ENCODE measurements around the gene ZMYM4. TPM values are rescaled to one million over a fixed set of nuclear protein-coding genes. Genes with fewer than 3 reads are reported as not detected.

ZMYM4 gene
- polyA plus RNA-seq, 2 of the 4 experiments (the other 2 are of a cell fraction), result 12.2 to 36.3 TPM

GRCh38 chr1:35350872-35351271 lies 82.4 kb downstream of the ZMYM4 start:
- no peak overlapping the region for H3K27ac ChIP-seq
- H3K4me2 ChIP-seq, result no peak overlapping the region
- CTCF ChIA-PET, result no interaction called here
- WGBS (ENCODE audit: missing lambda C conversion rate), result 83% methylated on average over 6 of the region's 6 CpGs
- DNase-seq (ENCODE audit: low read depth in 1 of 2, low spot score in 1 of 2) (no peak), ATAC-seq (no peak), FAIRE-seq (no peak)
- no peak overlapping the region for H3K4me3 ChIP-seq
- no peak for TF ChIP-seq HDAC2 (IDR thresholded peaks at IDR 0.05)
- TF ChIP-seq BCL3 (IDR thresholded peaks at IDR 0.05), result no peak
- no peak for TF ChIP-seq CBX2 (IDR thresholded peaks at IDR 0.05; ENCODE audit: borderline replicate concordance, low read depth)
- no peak for TF ChIP-seq MAX (IDR thresholded peaks at IDR 0.05)
- TF ChIP-seq CHD2 (IDR thresholded peaks at IDR 0.05; ENCODE audit: low read length, partially characterized antibody), result no peak
- TF ChIP-seq ZC3H11A (IDR thresholded peaks at IDR 0.05), result no peak
- no peak for TF ChIP-seq KDM1A (IDR thresholded peaks at IDR 0.05; ENCODE audit: low read depth)
- no peak for TF ChIP-seq MYC (IDR thresholded peaks at IDR 0.05; ENCODE audit: borderline replicate concordance, low read length)
- no peak for TF ChIP-seq ZFP36 (IDR thresholded peaks at IDR 0.05; ENCODE audit: borderline replicate concordance, partially characterized antibody)
- no peak for TF ChIP-seq REST (IDR thresholded peaks at IDR 0.05)
- 0 out of 3 replicates have a peak, but pooled peaks cover 1% of the 10 kb centered on the region for H3K4me1 ChIP-seq
- POLR2A ChIA-PET, result no interaction called here
- H3K9me3 ChIP-seq, result no peaks in the 10 kb centered on the region

- Histone ChIP-seq H3K4me2 (no peak overlapping the region), H3K27ac (no peak overlapping the region), H3K4me3 (no peak overlapping the region), H3K9me3 (no peaks in the 10 kb centered on the region), H3K4me1 (no peaks in the 10 kb centered on the region)
- no peak for ATAC-seq
- no peak for TF ChIP-seq MAX (IDR thresholded peaks at IDR 0.05)
- TF ChIP-seq ZFP36 (IDR thresholded peaks at IDR 0.05; ENCODE audit: borderline replicate concordance, partially characterized antibody), result no peak
- TF ChIP-seq ELK1 (IDR thresholded peaks at IDR 0.05; ENCODE audit: low read depth, low read length), result no peak
- TF ChIP-seq FOSL2 (IDR thresholded peaks at IDR 0.05), result no peak
- no peak for TF ChIP-seq FOSL2 (CRISPR knock-in tag; IDR thresholded peaks at IDR 0.05)
- TF ChIP-seq NR3C1 (IDR thresholded peaks at IDR 0.05), result no peak
- no peak for TF ChIP-seq ZC3H11A (IDR thresholded peaks at IDR 0.05)
- no peak for TF ChIP-seq EP300 (IDR thresholded peaks at IDR 0.05)
- no peak for TF ChIP-seq HOXA7 (CRISPR knock-in tag; IDR thresholded peaks at IDR 0.05)
- TF ChIP-seq HOXB5 (CRISPR knock-in tag; IDR thresholded peaks at IDR 0.05), result no peak
- no peak for TF ChIP-seq CTCF (IDR thresholded peaks at IDR 0.05)
- no peak for TF ChIP-seq RCOR1 (IDR thresholded peaks at IDR 0.05; ENCODE audit: low read depth, low read length)
- no peak for TF ChIP-seq FOSB (CRISPR knock-in tag; IDR thresholded peaks at IDR 0.05)
- TF ChIP-seq ZSCAN20 (CRISPR knock-in tag; IDR thresholded peaks at IDR 0.05), result no peak
- no peak for TF ChIP-seq NPAS2 (CRISPR knock-in tag; IDR thresholded peaks at IDR 0.05; ENCODE audit: borderline replicate concordance)
- TF ChIP-seq ATOH8 (CRISPR knock-in tag; IDR thresholded peaks at IDR 0.05; ENCODE audit: low read depth), result no peak
- no peak for TF ChIP-seq JUN (IDR thresholded peaks at IDR 0.05)
- TF ChIP-seq POLR2AphosphoS2 (conservative IDR thresholded peaks at IDR 0.05; ENCODE audit: low read length), result no peak
- no peak for TF ChIP-seq RNF2 (IDR thresholded peaks at IDR 0.05; ENCODE audit: borderline replicate concordance, low read depth)
- no peak for TF ChIP-seq HES2 (IDR thresholded peaks at IDR 0.05)
- TF ChIP-seq SREBF2 (IDR thresholded peaks at IDR 0.05), result no peak
- CTCF ChIA-PET, result no interaction called here
- no peak for FAIRE-seq
- POLR2A ChIA-PET, result no interaction called here
- DNase-seq (ENCODE audit: low read depth in 1 of 2, low spot score in 1 of 2), result no peak
These were observed 91.5 kb downstream of the ZMYM4 start for GRCh38 chr1:35359995-35360394.

Data from A549 (cell line).